Measurements from ENCODE around the gene FGF6.
A peak's percentile ranks its signal among the peaks of the same experiment; 100 is the strongest.
"Not testable (repeated sequence)": the region's sequence is repeated elsewhere in the genome, so short reads cannot be mapped to it uniquely, and the experiment has no call there.

Gene FGF6

GRCh38 chr12:4445156-4446101, at the start of gene FGF6:
Gene FGF6 (minus strand): TSS chr12:4445815. CDS start chr12:4445570, 245 bp downstream.
- intact Hi-C loops (cut with DNase I) = no loop called here
- no peak for DNase-seq

GRCh38 chr12:4490973-4491372, 45.4 kb upstream of the FGF6 start:
- no peak for DNase-seq
- intact Hi-C loops (cut with DNase I) = no loop called here

GRCh38 chr12:4489556-4489955, 43.9 kb upstream of the FGF6 start:
- no peak for DNase-seq
- intact Hi-C loops (cut with DNase I) = no loop called here

- intact Hi-C loops (cut with DNase I) = no loop called here
- DNase-seq = peak in 2 of 10 donors; percentile 9 to 11
Measured at GRCh38 chr12:4486980-4487379, 41.4 kb upstream of the FGF6 start.

GRCh38 chr12:4486049-4486699, 40.6 kb upstream of the FGF6 start:
- intact Hi-C loops (cut with DNase I) = no loop called here
- no peak for DNase-seq

- intact Hi-C loops (cut with DNase I) = no loop called here
- no peak for DNase-seq
Measured at GRCh38 chr12:4483885-4484823, 38.5 kb upstream of the FGF6 start.

- intact Hi-C loops (cut with DNase I) = no loop called here
- DNase-seq = no peak
Measured at GRCh38 chr12:4482936-4483335, 37.3 kb upstream of the FGF6 start.

GRCh38 chr12:4478933-4479332, 33.3 kb upstream of the FGF6 start:
- intact Hi-C loops (cut with DNase I) = no loop called here
- DNase-seq = no peak

GRCh38 chr12:4477129-4477528, 31.5 kb upstream of the FGF6 start:
- no peak for DNase-seq

GRCh38 chr12:4472046-4472445, 26.4 kb upstream of the FGF6 start:
- DNase-seq = no peak

More at GRCh38 chr12:4477129-4477528, 31.5 kb upstream of the FGF6 start:
- intact Hi-C loops (cut with DNase I) = no loop called here

GRCh38 chr12:4471256-4471655, 25.6 kb upstream of the FGF6 start:
- no peak for DNase-seq
- intact Hi-C loops (cut with DNase I) = no loop called here

More at GRCh38 chr12:4472046-4472445, 26.4 kb upstream of the FGF6 start:
- intact Hi-C loops (cut with DNase I) = no loop called here

GRCh38 chr12:4468994-4469393, 23.4 kb upstream of the FGF6 start:
- intact Hi-C loops (cut with DNase I) = no loop called here

GRCh38 chr12:4460761-4461160, 15.1 kb upstream of the FGF6 start:
- no peak for DNase-seq
- intact Hi-C loops (cut with DNase I) = no loop called here

More at GRCh38 chr12:4468994-4469393, 23.4 kb upstream of the FGF6 start:
- no peak for DNase-seq

- DNase-seq; intact Hi-C loops (cut with DNase I): not testable (repeated sequence)
Measured at GRCh38 chr12:4455849-4456248, 10.2 kb upstream of the FGF6 start.

- intact Hi-C loops (cut with DNase I) = no loop called here
Measured at GRCh38 chr12:4454315-4454860, 8.8 kb upstream of the FGF6 start.

GRCh38 chr12:4451694-4452093, 6.1 kb upstream of the FGF6 start:
- intact Hi-C loops (cut with DNase I) = no loop called here
- no peak for DNase-seq

More at GRCh38 chr12:4454315-4454860, 8.8 kb upstream of the FGF6 start:
- DNase-seq = no peak

- intact Hi-C loops (cut with DNase I) = no loop called here
- no peak for DNase-seq
Measured at GRCh38 chr12:4450551-4451112, 5.0 kb upstream of the FGF6 start.

GRCh38 chr12:4449851-4450221, 4.2 kb upstream of the FGF6 start:
- intact Hi-C loops (cut with DNase I) = no loop called here
- no peak for DNase-seq

- intact Hi-C loops (cut with DNase I) = no loop called here
- DNase-seq = no peak
Measured at GRCh38 chr12:4448943-4449850, 3.6 kb upstream of the FGF6 start.
